GM23248 (cell line): Measurements from ENCODE around the gene RNF157. TPM values are rescaled to one million over a fixed set of nuclear protein-coding genes. Genes with fewer than 3 reads are reported as not detected.

Experiments
- DNase-seq: peaks from one replicate; pipeline ENCODE4 v3.0.0-alpha.2; 2015
- H2AFZ ChIP-seq: fragments of 200-600 bp; sonication (generic); 2 replicates; pipeline ENCODE4 v1.6.1; 2016; ENCODE audit warnings: antibody characterized with exemption
- H3F3A ChIP-seq: fragments of 200-600 bp; sonication (generic); 2 replicates; pipeline ENCODE4 v1.6.1; 2016; ENCODE audit warnings: mild to moderate bottlenecking, antibody characterized with exemption, mixed run types; ENCODE audit not compliant: insufficient read depth
- H3K27ac ChIP-seq: fragments of 200-600 bp; sonication (generic); 2 replicates; pipeline ENCODE4 v1.5.1; 2016; ENCODE audit warnings: mild to moderate bottlenecking
- H3K27me3 ChIP-seq: fragments of 200-600 bp; sonication (generic); replicated peaks from 2 replicates; pipeline ENCODE4 v1.6.1; 2016; ENCODE audit warnings: mild to moderate bottlenecking; ENCODE audit not compliant: insufficient read depth
- H3K36me3 ChIP-seq: fragments of 200-600 bp; sonication (generic); 2 replicates; pipeline ENCODE4 v1.6.1; 2016; ENCODE audit warnings: low read depth, mild to moderate bottlenecking
- H3K4me1 ChIP-seq: fragments of 200-600 bp; sonication (generic); 2 replicates; pipeline ENCODE4 v1.6.1; 2016; ENCODE audit warnings: mild to moderate bottlenecking; ENCODE audit not compliant: insufficient read depth
- H3K4me2 ChIP-seq: fragments of 200-600 bp; sonication (generic); one replicate; pipeline ENCODE4 v1.6.1; 2016; ENCODE audit warnings: mild to moderate bottlenecking; ENCODE audit not compliant: unreplicated experiment
- H3K4me3 ChIP-seq: fragments of 200-600 bp; sonication (generic); 2 replicates; pipeline ENCODE4 v1.5.1; 2016; ENCODE audit warnings: mild to moderate bottlenecking
- H3K79me2 ChIP-seq: fragments of 200-600 bp; sonication (generic); 2 replicates; pipeline ENCODE4 v1.6.1; 2016; ENCODE audit warnings: mild to moderate bottlenecking; ENCODE audit not compliant: insufficient read depth
- H3K9ac ChIP-seq: fragments of 200-600 bp; sonication (generic); 2 replicates; pipeline ENCODE4 v1.6.1; 2016; ENCODE audit warnings: mild to moderate bottlenecking
- H3K9me2 ChIP-seq: fragments of 200-600 bp; sonication (generic); 2 replicates; pipeline ENCODE4 v1.6.1; 2016; ENCODE audit warnings: mixed run types, mild to moderate bottlenecking, moderate library complexity; ENCODE audit not compliant: insufficient read depth
- H3K9me3 ChIP-seq: fragments of 200-600 bp; sonication (generic); one replicate; pipeline ENCODE4 v1.6.1; 2017; ENCODE audit warnings: low read depth
- H4K20me1 ChIP-seq: fragments of 200-600 bp; sonication (generic); 2 replicates; pipeline ENCODE4 v1.6.0; 2016; ENCODE audit not compliant: insufficient read depth
- EZH2 ChIP-seq: fragments of 200-600 bp; sonication (generic); IDR thresholded peaks from 2 replicates; pipeline ENCODE4 v1.6.1; 2018; ENCODE audit warnings: antibody characterized with exemption, mild to moderate bottlenecking; ENCODE audit not compliant: insufficient read depth, poor library complexity, severe bottlenecking
- EZH2phosphoT487 ChIP-seq: fragments of 200-600 bp; sonication (generic); IDR thresholded peaks from 2 replicates; pipeline ENCODE4 v1.6.1; 2018; ENCODE audit warnings: antibody characterized with exemption, moderate library complexity, mild to moderate bottlenecking, low read depth; ENCODE audit not compliant: insufficient read depth
- WGBS, 2 experiments: methylation state at CpG; one replicate each; pipeline ENCODE4 v1.1.6; 2015 to 2017; ENCODE audit warnings: low lambda C conversion rate in 2 of 2, low coverage in 1 of 2; ENCODE audit errors: missing lambda C conversion rate in 2 of 2; 5-methylcytosine and 5-hydroxymethylcytosine counted together
- in situ Hi-C: fragments of 300-500 bp; cut with MboI; formaldehyde crosslinking; loops from 2 replicates; pipeline ENCODE4 v1.15.0; 2020
- polyA plus RNA-seq: library from polyadenylated mRNA; unstranded; fragments of >200 nt; fragmentation: Nextera tagmentation; extraction: Ambion mirVana; gene quantifications from 2 replicates; pipeline ENCODE4 v1.2.1, GENCODE V29; 2016
- total RNA-seq: library from RNA; depleted of rRNA; stranded (reverse); fragments of >200 nt; shearing (Covaris generic); gene quantifications from 2 replicates; pipeline ENCODE4 v1.2.3, GENCODE V29; 2014

The RNF157 gene
- total and polyA plus RNA-seq, 2 experiments from 2014 or later = 0.31 to 4.0 TPM

DNA sequence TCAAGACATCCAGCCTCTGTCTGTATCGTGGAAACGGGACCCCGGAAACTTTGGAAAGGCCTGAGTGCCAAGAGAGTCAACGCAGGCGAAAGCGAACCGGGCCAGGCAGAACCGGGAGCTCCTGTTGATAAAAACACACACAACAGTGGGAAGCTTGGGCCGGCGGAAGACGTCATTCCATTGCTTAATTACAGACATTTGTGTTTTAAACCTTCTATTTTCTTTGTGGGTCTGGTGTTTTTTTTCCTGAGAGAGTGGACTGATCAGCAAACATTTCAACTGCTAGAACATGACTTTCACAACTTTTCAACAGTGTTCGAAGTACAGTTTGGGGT lies 878 bp upstream of the RNF157 start:
- no peaks in the 10 kb centered on the region for H3K9me2 ChIP-seq
- no peaks in the 10 kb centered on the region for H3K79me2 ChIP-seq
- no peaks in the 10 kb centered on the region for H3K9me3 ChIP-seq
- H3K4me2 ChIP-seq = peak overlapping the region; percentile 87
- in situ Hi-C loops = no loop called here
- H3K27ac ChIP-seq = no peak overlapping the region
- no peaks in the 10 kb centered on the region for H4K20me1 ChIP-seq
- no peaks in the 10 kb centered on the region for H3K4me1 ChIP-seq
- peak overlapping the region; percentile 73 for H3K4me3 ChIP-seq
- H2AFZ ChIP-seq = peak overlapping the region; percentile 93
- peak; percentile 40 for DNase-seq
- TF ChIP-seq EZH2 (peak; percentile 65), EZH2phosphoT487 (no peak)
- peak overlapping the region; percentile 45 for H3K9ac ChIP-seq
- H3K36me3 ChIP-seq = no peaks in the 10 kb centered on the region
- WGBS, 2 experiments = 11 to 12% methylated on average over 12 of the region's 12 CpGs
- H3K27me3 ChIP-seq = peaks cover 37% of the 10 kb centered on the region
- H3F3A ChIP-seq = peaks cover 8% of the 10 kb centered on the region; the same call in 1 of the 2 replicates

DNA sequence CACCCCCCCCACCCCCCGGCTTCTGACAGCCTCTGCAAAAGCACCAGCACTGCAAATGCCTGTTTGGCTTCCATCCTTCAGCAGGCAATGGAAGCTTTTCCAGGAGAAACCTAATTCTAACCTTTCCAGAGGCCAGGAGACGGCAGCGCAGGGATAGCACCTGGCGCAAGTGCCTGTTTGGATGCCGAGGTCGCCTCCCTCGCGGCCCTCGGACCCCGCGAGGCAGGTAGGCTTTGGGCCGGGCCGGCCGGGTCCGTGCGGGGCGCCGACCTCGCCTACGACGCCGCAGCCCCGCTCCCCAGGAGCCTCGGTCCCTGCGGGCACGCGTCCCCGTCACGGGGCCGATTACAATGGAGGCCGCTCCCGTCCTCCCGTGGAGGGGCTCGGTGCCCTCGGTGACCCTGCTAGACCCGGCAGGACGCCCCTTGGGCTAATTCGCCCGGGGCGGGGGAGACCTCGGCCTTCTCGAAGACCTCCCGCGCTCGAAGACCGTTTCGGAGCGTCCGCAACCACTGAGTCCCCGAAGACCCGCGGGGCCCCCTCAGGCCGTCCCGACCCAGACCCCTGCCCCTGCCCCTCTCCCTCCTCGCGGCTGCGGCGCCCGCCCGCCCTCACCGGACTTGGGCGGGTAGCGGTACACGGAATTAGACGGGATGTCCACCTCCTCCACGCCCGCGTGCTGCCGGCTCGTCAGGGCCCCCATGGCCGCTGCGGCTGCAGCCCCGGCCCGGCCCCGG lies 587 bp downstream of the RNF157 start:
- DNase-seq = peak; percentile 16
- Histone ChIP-seq H3K9ac (no peak overlapping the region), H2AFZ (peak overlapping the region; percentile 68; the same call in 1 of the 2 replicates), H3K36me3 (no peaks in the 10 kb centered on the region), H3K9me2 (no peaks in the 10 kb centered on the region), H3K9me3 (no peaks in the 10 kb centered on the region), H3K79me2 (no peaks in the 10 kb centered on the region), H3K27me3 (peaks cover 37% of the 10 kb centered on the region), H3F3A (peaks cover 8% of the 10 kb centered on the region; the same call in 1 of the 2 replicates), H3K4me3 (peak overlapping the region; percentile 43), H3K4me1 (no peaks in the 10 kb centered on the region), H3K4me2 (no peak overlapping the region), H3K27ac (no peak overlapping the region), H4K20me1 (no peaks in the 10 kb centered on the region)
- in situ Hi-C loops = no loop called here
- 6 to 8% methylated on average over 25 to 39 of the region's 75 CpGs for WGBS, 2 experiments
- TF ChIP-seq EZH2 (peak; percentile 87), EZH2phosphoT487 (0 out of 2 replicates have a peak, but pooled peaks have one; percentile 64)

DNA sequence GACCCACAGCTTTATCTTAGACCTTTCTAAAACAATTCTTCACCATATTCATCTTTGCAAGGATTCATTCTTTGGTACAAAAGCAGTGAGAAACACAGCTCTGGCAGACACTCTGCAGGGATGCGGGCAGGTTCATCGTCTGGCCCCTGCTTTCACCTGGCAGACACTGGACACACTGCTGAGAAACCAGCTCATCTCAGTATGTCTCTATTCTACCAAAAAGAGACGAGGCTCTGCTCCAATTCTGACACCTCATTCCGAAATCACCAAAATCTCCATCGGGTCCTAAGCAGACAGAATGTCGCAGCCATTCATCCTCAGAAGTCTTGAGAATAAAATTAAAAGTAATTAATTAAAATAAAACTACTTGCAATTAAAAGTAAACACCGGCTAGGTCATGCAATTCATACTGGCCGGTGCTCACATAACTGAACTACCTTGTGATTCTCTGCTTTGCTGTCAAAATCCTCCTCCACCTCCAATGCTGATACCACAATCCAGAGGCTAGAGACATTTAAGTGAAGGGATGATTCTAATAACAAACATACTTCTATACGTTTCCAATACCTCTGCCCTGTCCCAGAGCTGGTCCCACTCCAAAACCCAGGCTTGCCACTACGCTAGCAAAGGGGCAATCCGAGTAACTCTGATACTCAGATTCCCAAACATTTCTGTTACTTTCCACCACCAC lies 1.3 kb downstream of the RNF157 start:
- H3K27ac ChIP-seq = no peak overlapping the region
- no peaks in the 10 kb centered on the region for H3K9me3 ChIP-seq
- in situ Hi-C loops = no loop called here
- no peak for DNase-seq
- no peaks in the 10 kb centered on the region for H3K36me3 ChIP-seq
- H3K4me2 ChIP-seq = no peak overlapping the region
- H3K9ac ChIP-seq = no peak overlapping the region
- no peaks in the 10 kb centered on the region for H3K79me2 ChIP-seq
- H3K4me1 ChIP-seq = no peaks in the 10 kb centered on the region
- no peak overlapping the region for H3K4me3 ChIP-seq
- H3K9me2 ChIP-seq = no peaks in the 10 kb centered on the region
- H2AFZ ChIP-seq = no peak overlapping the region
- H4K20me1 ChIP-seq = no peaks in the 10 kb centered on the region
- peaks cover 8% of the 10 kb centered on the region; the same call in 1 of the 2 replicates for H3F3A ChIP-seq
- 38 to 45% methylated on average over 11 of the region's 11 CpGs for WGBS, 2 experiments
- TF ChIP-seq EZH2 = no peak
- no peak for TF ChIP-seq EZH2phosphoT487
- peaks cover 37% of the 10 kb centered on the region for H3K27me3 ChIP-seq

- H3K4me3 ChIP-seq = no peak overlapping the region
- H3K4me2 ChIP-seq = no peak overlapping the region
- H2AFZ ChIP-seq = no peak overlapping the region
- 77 to 82% methylated on average over 7 of the region's 7 CpGs for WGBS, 2 experiments
- no peaks in the 10 kb centered on the region for H3K9me3 ChIP-seq
- no peaks in the 10 kb centered on the region for H3K9me2 ChIP-seq
- H3K27ac ChIP-seq = no peak overlapping the region
- in situ Hi-C loops = no loop called here
- peaks cover 31% of the 10 kb centered on the region for H3K27me3 ChIP-seq
- H3K4me1 ChIP-seq = peaks cover 2% of the 10 kb centered on the region; the same call in 1 of the 2 replicates
- no peaks in the 10 kb centered on the region for H3K79me2 ChIP-seq
- no peaks in the 10 kb centered on the region for H4K20me1 ChIP-seq
- H3F3A ChIP-seq = peaks cover 10% of the 10 kb centered on the region
- no peak overlapping the region for H3K9ac ChIP-seq
- DNase-seq = peak; percentile 40
- TF ChIP-seq EZH2 (no peak), EZH2phosphoT487 (no peak)
- H3K36me3 ChIP-seq = no peaks in the 10 kb centered on the region
These were observed 2.4 kb downstream of the RNF157 start for GRCh38 chr17:76237859-76238313.
